Measurements from ENCODE around the gene TAS1R3.
"Not testable (repeated sequence)": the region's sequence is repeated elsewhere in the genome, so short reads cannot be mapped to it uniquely, and the experiment has no call there.

Gene TAS1R3

DNA sequence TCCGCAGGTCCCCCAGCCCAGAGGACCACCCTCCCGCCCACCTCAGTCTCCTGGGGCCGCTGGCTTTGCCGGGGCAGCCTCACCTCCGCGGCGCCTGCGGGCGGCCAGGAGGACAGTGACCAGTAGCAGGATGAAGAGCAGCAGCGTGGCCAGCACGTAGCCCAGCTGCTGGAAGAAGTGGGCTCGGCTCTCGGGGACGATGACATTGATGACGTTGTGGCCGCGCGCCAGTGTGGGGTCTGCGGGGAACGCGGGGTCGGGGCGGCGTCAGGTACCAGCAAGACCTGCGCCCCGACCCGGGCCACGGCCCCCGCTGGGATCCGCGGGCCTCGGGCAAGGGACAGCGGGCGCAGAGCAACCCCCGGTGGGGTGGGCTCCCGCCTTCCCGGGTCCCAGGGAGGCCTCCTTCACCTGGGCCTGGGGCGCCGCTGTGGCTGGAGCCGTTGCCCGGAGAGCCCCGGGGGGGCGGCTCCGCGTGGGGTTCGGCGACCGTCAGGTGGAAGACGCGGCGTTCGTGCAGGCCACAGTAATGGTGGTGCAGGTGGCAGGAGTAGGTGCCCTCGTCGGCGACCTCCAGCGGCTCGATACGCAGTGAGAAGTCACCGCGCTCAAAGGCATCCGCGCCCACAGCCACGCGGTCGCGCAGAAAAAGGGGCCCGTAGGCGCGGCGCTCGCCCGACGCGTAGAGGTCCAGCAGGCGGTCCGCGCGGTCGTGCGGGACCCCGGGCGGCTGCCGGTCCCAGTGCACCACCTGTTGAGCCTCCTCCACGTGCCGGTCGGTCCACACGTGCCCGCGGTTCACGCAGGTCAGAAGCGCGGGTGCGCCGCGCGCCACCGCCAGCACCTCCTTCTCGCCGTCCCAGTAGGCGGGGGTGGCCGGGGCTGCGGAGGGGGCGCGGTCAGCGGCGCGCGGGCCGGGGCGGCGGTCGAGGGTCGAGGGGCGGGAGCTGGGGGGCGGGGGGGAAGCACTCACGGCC lies 23.5 kb downstream of the TAS1R3 start:
- peak; percentile 25 for DNase-seq

DNA sequence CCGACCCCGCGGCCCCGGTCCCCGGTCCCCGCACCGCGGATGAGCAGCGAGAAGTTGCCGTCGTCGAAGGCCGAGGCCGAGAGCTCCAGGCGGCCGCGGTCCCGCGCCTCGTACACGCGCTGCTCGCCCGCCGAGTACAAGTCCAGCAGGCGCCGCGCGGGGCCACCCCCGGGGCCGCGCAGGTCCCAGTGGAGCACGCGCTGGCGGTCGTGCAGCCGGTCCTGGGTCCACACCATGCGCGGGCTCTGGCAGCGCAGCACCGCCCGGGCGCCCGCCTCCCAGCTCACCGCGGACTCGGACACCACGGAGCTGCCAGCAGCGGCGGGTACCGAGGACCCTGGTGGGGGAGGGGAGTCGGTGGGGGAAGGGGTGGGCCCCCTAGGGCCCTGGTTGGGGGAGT lies 24.3 kb downstream of the TAS1R3 start:
- DNase-seq: no peak

DNA sequence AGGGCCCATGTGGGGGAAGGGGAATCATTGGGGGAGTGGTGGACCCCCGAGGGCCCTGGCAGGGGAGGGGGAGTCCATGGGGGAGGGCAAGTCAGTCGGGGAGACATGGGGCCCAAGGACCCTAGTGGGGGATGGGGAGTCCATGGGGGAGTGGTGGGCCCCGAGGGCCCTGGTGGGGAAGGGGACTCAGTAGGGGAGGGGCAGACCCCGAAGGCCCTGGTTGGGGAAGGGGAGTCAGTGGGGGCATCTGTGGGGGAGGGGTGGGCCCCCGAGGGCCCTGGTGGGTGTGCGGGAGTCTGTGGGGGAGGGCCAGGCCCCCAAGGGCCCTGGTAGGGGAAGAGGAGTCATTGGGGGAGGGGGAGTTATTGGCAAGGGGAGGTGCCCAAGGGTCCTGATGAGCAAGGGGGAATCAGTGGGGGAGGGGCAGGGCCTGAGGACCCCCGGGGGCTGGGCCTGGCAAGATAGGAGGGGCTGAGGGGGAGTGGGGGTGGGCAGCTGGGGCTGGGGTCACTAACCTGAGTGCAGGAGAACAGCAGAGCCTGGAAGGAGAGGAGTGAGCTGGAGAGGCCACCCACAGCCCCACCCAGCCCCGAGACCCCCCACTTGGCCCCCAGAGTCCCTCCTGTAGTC lies 25.2 kb downstream of the TAS1R3 start:
- DNase-seq: no peak

DNA sequence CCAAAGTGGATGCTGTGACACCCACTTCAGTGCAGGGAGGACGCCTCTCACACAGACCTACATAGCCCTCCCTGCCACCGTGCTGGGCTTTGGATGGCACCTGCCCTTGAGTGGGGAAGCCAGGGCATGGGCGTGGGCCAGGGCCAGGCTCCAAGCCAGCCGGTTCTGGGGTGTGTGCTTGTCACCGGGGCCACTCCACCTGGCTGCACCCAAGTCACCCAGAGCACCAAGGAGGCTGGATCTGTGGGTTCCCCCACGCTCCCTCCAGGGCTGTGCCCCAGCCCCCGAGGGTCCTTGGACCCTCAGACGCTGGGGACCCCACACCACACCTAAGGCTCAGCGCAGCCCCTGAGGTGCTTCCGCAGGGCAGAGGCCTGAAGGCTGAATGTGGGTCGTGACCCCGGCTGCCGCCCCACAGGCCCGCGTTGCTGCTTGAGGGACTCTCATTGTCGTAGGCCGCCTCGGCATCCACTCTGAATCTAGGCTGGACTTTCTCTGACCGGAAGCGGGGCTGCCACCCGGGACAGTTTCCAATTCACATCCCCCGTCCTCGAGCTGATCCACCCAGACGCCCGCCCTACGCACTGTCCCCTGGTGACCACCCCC lies 25.8 kb downstream of the TAS1R3 start:
- no peak for DNase-seq

DNA sequence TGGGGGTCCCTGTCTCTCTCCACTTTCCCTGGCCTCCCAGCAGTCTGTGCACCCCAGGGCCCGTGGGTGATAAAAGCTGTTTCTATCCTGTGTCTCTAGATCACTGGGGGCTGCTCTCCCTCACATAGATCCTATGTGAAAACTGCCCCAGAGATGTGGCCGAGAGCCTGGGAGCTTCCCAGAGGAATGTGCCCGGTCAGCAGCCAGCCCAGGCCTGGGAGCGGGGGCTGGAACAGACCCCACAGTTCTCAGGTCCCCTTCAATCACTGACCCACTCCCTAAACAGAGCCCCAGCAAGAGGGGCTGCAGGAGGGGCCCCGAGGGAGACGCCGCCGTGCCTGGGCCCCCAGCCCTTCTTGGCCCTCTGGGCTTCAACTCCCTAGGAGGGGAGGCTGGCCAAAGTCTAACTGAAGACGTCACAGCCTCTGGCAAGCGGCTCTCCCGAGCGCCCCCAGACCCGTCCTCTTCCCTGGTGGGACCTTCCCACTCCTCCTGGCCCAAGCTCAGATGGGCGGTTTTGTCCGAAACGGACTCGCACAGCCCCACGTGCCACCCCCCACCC lies 26.9 kb downstream of the TAS1R3 start:
- no peak for DNase-seq

DNA sequence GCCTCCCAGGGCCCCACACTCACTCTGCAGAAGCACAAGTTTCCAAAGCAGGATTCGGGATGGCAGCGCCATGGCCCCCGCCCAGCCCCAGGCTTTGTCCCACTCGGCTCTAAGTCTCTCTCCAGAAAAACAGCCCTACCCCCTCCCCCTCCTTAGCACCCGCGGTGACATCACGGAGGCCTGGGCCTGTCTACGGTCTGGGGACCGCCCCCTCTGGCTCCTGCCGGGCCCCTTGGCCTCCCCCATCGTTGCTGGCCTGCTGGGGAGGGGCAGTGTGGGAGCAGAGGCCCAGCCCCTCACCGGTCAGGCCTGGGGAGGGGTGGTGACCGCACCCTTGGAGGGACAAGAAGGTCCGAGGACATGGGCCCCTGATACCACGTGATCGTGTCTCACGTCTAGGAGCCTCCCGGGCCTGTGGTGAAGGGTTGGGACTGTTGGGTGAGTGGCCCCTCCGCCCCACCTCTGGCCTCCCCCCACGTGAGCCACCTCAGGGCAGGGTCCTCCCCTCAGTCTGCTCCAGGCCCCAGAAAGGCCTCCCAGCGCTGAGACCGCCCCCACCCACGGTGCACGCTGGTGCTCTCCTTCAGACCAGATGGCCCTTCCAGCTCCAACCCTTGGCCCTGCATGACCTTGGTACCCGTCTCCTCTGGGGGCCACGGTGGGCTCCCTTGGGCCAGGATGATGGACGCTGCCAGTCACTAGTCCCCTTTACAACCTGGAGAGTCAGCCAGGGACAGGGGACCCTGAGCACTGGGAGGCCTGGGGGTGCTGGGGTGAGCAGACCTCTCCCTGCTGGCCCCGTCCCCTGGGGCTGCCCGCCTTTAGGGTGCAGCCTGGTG lies 27.6 kb downstream of the TAS1R3 start, which contains the start of gene MXRA8:
Gene MXRA8, minus strand, starts transcription at position 123 of the 839 bp plus-strand sequence. Its CDS starts 51 bp downstream, at position 72.
- DNase-seq: no peak

DNA sequence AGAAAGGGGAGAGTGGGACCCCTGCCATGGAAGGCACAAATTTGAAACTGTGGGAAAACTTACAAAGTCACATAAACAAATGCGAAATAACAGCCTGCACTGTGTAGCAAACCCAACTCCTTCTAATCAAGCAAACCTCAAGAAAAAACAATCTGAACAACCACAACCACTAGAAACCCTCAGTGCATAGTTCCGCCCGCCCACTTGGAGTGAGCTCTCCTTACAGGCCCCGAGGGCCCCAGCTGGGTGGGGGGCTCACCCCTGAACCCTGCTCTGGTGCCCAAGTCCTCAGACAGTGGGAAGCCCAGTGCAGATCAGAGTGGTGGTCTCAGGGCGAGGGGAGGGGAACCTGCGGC lies 28.2 kb downstream of the TAS1R3 start:
- DNase-seq: no peak

DNA sequence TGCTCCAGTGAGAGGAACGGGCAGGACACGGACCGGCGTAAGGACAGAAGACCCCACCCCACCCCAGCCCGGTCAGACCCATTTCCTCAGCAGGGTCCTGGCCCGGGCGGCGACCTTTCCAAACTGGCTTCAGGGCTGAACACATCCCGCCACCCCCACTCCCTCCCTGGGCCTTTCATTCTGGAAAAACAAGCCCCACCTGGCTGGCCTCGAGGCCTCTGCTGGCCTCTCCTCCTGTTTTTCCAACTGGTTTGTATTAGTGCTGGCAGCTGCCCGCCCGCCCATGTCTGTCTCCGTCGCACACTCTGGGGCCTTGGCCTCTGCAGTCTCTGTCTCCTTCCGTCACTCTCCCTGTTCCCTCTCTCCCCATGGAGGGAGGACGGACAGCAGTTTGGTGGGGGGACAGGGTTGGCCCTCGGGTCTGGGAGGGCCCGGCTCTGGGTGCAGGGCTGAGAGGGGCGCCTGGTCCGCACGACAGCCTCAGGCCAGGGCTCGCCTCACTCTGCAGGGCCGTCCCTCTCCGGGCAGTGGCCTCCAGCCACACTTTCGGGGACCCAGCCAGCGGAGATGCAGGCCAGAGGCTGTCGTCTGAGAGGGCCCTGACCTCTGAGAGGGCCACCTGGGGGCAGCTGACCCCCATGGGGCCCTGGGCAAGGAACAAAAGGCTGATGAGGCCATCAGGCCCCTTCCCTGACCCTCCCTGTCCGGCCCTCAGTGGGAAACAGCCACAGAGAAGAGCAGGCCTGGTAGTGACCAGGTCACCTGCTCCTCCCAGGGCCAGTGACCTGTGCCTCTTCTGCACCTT lies 28.8 kb downstream of the TAS1R3 start:
- DNase-seq: no peak

DNA sequence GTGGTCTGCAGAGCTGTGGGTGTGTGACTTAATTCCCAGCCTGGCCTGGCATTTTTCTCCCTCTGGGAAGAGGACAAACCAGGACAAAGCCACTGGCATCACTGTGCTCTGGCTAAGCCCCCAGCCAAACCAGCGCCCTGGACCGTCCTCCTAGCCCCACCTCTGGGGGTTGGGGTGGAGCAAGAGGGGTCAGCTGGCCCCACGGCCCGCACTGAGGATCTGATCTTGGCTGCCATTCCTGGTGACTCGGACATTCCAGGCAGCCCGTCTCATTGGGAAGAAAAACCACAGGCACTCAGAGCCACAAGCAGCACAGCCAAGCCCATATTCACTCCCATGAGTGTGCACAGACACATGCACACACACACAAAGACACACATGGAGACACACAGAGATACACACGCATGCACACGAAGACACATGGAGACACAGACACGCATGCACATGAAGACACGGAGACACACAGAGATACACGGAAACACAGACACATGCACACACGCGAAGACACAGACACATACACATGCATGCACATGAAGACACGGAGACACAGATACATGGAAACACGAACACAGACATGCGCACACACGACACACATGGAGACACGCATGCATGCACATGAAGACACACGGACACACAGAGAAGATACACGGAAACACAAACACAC lies 29.6 kb downstream of the TAS1R3 start:
- no peak for DNase-seq

DNA sequence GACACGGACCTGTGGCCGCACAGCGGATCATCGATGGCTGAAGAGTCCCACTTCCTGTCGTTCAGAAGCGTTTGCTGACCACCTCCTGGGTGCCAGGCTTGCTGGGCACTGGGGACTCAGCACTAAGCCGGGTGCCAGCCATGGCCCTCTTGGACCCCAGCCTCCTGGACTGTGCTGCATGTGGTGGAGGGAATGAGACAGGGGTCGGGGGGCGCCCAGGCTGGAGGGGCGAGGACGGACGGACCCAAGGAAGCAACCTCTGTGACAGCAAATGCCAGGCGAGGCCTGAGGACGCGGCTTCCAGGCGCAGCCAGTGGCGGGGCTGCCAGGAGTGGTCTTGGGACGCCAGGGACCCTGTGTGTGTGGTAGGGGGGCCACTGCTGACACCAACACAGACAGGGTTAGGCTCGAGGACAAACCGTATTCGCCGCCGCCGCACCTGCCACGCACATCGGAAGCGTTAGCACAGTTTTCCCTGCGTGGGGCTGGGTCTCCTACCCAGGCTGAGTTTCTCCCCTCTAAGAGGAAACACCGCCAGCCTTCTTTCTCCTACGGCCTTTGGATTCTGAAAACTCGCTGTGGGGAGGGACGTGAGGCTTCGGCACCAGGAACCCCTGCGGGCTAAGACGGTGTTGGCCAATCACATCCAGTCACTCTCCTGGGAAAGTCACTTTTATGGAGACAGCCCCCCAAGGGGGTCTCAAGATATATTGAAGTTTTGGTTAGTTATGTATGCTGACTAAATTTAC lies 30.3 kb downstream of the TAS1R3 start:
- DNase-seq: no peak

DNA sequence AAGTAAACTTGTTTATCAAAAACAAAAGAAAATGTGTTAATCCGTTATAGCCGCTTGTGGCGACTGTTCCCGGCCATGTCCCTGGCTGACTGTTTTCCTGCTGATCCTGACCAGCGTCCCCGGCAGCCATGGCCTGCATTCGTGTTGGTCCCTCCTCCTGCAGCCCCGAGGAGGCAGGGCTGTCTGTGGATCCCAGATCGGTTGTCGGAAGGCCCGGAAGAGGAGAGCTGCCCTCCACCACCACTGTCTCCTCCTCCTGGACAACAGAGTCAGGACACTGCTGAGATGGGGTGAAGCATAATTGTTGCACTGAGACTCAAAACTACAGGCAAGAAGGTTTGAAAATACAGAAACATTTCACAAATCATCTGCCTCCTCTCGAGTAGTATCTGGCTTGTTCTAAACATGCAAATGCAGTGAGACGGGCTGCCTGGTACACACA lies 30.9 kb downstream of the TAS1R3 start:
- DNase-seq: no peak

DNA sequence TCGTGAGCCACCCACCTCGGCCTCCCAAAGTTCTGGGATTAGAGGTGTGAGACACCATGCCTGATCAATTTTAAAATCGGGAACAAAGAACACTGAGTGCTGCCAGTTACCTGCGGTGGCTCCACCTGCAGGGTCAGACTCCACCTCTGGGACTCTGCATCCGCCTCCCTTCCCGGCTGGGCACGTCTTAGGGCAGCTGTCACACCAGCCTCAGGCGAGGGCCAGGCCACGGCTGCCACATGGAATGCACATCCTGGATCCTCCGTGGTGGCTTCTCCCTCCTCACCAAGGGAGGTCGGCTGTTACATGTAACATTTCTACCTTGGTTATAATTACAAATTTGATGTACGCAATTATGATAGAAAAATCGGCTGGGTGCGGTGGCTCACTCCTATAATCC lies 33.2 kb downstream of the TAS1R3 start:
- no peak for DNase-seq

DNA sequence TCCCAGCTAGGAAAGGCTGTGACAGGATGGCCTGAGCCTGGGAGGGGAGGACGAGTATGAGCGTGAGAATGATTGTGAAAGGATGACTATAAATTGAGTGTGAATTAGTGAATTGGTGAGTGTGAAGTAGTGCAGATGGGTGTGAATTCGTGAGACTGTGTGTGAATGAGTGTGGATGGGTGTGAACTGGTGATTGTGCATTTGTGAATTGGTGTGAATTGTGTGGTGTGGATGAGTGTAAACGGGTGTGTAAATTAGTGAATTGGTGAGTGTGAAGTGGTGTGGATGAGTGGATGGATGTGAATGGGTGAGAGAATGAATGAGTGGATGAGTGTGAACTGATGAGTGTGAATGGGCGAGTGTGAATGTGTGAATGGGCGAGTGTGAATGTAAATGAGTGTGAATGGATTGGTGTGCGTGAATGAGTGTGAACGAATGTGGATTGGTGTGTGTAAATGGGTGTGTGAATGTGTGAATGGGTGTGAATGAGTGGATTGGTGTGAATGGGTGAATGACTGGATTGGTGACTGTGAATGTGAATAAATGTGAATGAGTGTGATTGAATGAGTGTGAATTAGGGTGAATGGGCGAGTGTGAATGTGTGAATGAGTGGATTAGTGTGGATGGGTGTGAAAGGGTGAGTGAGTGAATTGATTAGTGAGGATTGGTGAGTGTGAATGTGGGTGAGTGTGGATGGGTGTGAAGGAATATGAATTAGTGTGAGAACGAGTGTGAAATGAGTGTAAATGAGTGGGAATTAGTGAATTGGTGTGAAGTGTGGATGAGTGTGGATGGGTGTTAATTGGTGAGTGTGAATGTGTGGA lies 35.0 kb downstream of the TAS1R3 start:
- no peak for DNase-seq

DNA sequence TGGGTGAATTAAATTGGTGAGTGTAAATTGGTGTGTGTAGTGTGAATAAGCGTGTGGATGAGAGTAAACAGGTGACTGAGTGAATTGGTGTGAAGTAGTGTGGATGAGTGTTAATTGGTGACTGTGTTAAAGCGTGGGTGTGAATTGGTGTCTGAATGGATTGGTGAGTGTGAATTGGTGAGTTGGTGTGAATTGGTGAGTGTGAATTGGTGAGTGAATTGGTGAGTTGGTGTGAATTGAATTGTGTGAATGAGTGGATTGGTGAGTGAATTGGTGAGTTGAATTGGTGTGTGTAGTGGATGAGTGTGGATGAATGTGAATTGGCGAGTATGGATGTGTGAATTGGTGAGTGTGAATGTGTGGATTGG lies 35.6 kb downstream of the TAS1R3 start:
- DNase-seq: no peak

DNA sequence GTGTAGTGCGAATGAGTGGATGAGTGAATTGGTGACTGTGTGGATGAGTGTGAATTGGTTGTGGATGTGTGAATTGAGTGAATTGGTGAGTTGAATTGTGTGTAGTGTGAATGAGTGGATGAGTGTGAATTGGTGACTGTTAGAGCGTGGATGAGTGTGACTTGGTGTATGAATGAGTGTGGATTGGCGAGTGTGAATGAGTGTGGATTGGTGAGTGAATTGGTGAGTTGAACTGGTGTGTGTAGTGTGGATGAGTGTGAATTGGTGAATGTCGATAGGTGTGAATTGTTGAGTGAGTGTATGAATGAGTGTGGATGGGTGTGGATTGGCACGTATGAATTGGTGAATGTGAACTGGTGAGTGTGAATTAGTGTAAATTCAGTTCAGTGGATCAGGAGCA lies 36.2 kb downstream of the TAS1R3 start:
- DNase-seq: no peak

DNA sequence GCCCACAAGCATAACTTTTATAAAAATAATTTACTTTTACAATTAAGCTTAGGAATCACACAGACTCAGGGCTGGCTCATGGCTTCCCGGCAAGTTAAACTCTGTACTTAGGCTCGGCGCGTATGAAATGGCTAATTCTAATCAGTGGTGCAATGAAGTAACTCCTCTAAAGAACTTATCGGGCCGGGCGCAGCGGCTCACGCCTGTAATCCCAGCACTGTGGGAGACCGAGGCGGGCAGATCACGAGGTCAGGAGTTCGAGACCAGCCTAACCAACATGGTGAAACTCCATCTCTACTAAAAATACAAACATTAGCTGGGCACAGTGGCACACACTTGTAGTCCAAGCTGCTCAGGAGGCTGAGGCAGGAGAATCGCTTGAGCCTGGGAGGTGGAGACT lies 39.0 kb downstream of the TAS1R3 start:
- not testable (repeated sequence) for DNase-seq

DNA sequence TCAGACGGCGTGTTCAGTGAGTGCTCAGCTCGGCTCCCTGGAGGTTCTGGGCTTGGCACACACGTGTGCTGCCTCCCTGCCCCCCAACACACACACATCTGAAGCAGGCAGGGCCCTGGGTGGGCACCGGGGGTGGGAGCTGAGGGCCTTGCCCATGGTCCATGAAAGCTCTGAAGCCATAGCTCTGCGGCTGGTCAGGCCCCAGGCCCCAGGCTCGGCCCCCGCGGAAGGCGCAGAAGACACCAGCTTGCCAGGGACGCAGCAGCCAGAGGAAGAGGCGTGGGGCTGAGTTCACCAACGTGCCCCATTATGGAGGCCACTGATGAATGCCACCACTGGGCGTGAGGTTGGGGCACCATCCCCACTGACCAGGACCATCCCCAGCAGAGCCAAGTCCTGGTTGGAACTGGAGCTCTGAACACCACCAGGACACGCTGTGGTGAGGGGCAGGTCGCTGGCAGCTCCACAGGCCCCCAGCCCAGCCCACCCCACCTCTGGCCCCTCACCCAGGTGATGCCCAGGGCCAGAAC lies 39.8 kb downstream of the TAS1R3 start:
- no peak for DNase-seq

DNA sequence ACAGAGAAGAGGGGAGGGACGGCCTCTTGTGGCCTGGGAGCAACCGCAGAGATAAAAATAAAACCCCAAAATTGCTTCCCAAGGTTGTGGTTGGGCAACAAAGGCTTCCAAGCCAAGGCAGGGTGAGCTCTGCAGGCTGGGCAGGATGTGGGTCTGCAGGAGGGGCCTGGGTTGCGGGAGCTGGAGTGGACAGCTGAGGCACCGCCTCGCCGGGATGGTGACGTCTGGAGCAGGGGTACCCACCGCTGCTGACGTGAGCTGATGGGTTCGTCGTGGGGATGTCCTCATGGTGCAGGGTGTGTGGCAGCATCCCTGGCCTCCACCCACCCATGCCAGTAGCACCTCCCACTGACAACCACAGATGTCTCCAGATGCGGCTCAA lies 40.3 kb downstream of the TAS1R3 start:
- DNase-seq: peak; percentile 85

Measured in CD4-positive, alpha-beta T cell treated with Interleukin-10 for 1 hour (primary cell).